GM19023 (cell line): ENCODE measurements around the gene TXNDC16.
"Not testable (repeated sequence)": the region's sequence is repeated elsewhere in the genome, so short reads cannot be mapped to it uniquely, and the experiment has no call there.

ENCODE experiments used
- ATAC-seq: cut with Tn5 transposase; IDR thresholded peaks from one replicate; pipeline ENCODE4 v1.9.1; 2021; ENCODE audit warnings: mild to moderate bottlenecking, moderate library complexity; ENCODE audit not compliant: unreplicated experiment

Gene TXNDC16

GRCh38 chr14:52552063-52552988, at the start of gene TXNDC16, which contains the start of gene GPR137C:
TXNDC16 (minus strand) TSS chr14:52552505; CDS start chr14:52543557, 8,948 bp downstream.
GPR137C (plus strand) TSS chr14:52552836; CDS start chr14:52553148, 312 bp downstream.
- peak; percentile 94 for ATAC-seq

DNA sequence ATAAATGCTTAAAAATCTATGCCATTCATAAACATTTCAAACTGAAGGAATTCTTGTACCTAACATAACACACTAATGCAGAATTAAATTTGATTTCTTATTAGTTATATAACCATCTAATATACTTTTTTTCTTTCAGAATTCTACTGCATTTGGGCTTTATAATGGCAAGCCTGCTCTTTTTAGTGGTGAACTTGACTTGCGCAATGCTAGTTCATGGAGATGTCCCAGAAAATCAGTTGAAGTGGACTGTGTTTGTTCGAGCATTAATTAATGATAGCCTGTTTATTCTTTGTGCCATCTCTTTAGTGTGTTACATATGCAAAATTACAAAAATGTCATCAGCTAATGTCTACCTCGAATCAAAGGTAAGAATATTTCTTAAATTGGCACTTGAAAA, 47.7 kb upstream of the TXNDC16 start:
- no peak for ATAC-seq

GRCh38 chr14:52598568-52598967, 46.3 kb upstream of the TXNDC16 start:
- no peak for ATAC-seq

DNA sequence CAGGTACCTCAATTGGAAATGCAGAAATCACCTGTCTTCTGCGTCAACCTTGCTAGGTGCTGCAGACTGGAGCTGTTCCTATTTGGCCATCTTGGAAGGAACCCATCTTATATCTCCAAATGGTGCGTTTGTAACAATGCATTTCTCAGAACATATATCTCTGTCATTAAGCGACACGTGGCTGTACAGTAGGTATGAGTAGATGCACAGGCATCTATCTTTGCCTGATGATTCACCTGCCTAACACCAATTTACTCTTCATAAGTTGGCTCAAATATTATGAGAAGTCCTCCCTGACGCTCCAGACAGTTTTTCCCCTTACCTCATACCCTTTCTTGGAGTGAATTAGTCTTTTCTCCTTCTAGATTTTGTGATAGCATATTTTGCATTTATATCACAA, 44.6 kb upstream of the TXNDC16 start:
- ATAC-seq = no peak

DNA sequence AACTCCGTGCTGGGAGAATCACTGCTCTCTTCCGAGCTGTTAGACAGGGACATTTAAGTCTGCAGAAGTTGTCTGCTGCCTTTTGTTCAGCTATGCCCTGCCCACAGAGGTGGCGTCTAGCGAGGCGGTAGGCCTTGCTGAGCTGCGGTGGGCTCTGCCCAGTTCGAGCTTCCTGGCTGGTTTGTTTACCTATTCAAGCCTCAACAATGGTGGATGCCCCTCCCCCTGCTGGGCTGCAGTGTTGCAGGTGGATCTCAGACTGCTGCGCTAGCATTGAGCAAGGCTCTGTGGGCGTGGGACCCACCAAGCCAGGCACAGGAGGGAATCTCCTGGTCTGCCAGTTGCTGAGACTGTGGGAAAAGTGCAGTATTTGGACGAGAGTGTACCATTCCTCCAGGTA, 44.0 kb upstream of the TXNDC16 start:
- ATAC-seq = no peak

DNA sequence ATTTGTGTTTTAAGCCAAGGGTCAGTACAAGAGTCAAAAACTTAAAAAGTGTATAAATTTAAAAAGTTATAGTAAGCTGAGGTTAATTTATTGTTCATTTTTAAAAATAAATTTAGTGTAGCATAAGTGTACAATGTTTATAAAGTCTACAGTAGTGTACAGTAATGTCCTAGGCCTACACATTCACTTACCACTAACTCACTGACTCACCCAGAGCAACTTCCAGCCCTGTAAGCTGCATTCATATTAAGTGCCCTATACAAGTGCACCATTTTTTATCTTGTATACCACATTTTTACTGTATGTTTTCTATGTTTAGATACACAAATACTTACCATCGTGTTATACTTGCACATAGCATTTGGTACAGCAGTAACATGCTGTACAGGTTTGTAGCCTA, 38.0 kb upstream of the TXNDC16 start:
- no peak for ATAC-seq

DNA sequence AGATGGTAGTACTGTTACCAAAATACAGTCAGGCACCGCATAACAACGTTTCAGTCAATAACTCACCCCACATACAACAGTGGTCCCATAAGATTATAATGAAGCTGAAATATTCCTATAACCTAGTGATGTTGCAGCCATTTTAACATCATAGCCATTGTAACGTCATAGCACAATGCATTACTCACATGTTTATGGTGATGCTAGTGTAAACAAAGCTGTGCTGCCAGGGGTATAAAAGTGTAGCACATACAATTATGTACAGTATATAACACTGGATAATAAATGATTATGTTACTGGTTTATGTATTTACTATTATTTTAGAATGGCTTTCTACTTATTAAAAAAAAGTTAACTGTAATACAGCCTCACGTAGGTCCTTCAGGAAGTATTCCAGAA, 37.3 kb upstream of the TXNDC16 start:
- ATAC-seq = no peak

DNA sequence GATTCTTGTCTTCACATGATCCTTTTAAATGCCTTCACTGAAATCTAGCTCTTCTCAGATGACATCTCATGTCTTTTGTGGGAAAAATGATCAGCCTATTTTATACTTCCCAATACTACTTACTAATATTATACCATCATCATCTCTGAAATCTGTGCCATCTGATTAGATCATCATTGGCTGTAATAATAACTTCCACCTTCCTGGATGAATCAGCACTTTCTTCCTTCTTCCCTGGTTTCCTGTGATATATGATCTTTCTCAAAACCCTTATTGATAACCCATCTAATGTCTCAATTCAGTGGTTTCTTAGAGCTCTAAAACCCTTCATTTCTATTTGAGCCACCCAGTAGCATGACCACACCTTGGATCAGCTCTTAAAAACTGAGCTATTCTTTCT, 31.2 kb upstream of the TXNDC16 start:
- ATAC-seq = no peak

- no peak for ATAC-seq
Measured at GRCh38 chr14:52575858-52576257, 23.6 kb upstream of the TXNDC16 start.

DNA sequence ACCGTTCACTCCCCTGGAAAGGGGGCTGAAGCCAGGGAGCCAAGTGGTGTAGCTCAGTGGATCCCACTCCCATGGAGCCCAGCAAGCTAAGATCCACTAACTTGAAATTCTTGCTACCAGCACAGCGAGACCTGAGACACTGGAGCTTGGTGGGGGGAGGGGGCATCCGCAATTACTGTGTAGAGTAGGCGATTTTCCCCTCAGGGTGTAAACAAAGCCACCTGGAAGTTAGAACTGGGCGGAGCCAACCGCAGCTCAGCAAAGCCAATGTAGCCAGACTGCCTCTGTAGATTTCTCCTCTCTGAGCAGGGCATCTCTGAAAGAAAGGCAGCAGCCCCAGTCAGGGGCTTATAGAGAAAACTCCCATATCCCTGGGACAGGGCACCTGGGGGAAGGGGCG, 16.1 kb upstream of the TXNDC16 start:
- not testable (repeated sequence) for ATAC-seq

DNA sequence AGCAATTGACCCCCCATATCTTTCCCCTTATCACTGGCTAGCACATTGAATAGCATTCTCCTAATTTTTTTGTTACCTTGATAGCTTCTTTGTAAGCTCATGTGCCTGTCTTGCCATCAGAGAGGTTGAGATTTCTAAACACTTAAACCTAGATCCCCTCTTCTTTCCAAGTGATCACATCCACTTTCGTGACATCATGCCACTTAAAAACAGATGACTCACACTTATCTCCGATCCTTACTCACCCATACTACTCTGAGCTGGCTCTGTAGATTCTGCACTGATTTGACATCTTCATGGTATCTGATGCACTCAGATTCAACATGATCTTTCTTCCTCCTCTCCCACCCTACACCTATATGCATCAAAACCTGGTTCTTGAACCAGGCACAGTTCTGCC, 10.8 kb upstream of the TXNDC16 start:
- ATAC-seq = no peak

- ATAC-seq = no peak
Measured at GRCh38 chr14:52558688-52559087, 6.4 kb upstream of the TXNDC16 start.

DNA sequence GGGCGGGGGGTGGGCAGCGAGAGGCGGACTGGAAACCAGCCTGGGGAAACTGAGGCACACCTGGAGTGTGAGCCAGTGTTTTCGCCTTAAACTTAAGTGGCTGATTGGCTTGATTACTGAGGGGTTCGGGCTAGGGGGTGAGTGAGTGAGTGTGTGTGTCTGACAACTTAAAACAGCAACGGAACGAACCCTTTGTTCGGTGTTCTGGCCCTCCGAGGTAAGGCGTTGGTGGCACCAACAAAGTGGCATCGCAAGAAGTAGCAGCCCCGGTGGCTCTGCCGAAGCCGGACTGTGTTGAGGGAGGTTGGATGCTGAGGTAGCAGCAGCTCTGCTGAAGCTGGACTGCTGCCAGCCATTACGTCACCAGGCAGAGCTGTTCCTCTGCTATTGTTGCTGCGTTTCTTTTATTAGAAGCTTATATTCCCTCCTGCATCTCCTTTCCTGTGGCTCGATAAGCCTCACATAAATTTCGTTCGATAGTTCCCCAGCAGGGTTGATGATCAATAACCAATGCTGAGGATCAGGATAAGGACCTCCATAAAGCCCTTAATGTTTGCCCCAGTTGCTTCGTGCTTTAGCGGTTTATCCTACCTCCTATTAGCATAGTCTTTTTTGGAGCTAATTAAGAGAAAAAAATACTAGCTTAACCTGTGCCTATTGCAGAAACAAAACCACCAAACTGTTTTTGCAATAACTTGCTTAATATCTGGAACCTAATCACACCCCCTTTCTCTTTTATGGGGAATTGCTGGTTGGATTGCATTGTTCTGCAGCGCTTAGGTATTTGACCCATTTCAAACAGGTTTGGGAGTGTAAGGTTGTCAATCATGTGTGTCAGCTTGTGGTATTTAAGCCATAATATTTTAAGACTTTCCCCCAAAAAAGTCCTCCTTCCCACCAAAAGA, 1.6 kb upstream of the TXNDC16 start:
- no peak for ATAC-seq

DNA sequence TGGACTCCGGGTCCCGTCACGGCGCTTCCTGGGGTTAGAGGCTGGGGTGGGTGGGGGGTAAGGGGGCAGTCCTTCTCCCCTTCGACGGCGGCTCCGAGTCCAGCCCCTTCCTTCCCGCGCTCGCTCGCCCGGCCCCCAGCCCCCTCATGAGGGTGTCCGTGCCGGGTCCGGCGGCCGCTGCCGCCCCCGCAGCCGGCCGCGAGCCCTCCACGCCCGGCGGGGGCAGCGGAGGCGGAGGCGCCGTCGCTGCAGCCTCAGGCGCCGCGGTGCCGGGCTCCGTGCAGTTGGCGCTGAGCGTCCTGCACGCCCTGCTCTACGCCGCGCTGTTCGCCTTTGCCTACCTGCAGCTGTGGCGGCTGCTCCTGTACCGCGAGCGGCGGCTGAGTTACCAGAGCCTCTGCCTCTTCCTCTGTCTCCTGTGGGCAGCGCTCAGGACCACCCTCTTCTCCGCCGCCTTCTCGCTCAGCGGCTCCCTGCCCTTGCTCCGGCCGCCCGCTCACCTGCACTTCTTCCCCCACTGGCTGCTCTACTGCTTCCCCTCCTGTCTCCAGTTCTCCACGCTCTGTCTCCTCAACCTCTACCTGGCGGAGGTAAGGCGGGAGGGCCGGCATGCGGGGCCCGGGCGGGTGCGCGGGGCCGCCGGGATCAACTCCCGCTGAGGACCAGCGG, 831 bp upstream of the TXNDC16 start:
- ATAC-seq = peak; percentile 21

- ATAC-seq = no peak
Measured at GRCh38 chr14:52551696-52552062, 626 bp downstream of the TXNDC16 start.

DNA sequence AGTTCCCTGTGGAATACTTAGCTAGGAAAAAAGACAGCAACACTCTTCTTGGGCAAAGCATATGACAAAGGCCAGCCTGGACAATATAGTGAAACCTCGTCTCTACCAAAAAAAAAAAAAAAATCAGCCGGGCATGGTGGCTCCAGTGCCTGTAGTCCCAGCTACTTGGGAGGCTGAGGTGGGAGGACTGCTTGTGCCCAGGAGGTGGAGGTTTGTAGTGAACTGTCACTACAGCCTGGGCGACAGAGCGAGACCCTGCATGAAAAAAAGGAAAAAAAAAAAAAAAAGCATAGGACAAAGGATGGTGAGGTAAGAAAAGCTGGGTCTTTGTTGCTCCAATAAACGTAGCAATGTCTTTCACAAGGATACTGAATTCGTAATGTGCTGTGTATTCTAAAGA, 1.1 kb downstream of the TXNDC16 start:
- no peak for ATAC-seq

GRCh38 chr14:52550661-52551060, 1.6 kb downstream of the TXNDC16 start:
- no peak for ATAC-seq

- no peak for ATAC-seq
Measured at GRCh38 chr14:52547526-52547925, 4.8 kb downstream of the TXNDC16 start.

DNA sequence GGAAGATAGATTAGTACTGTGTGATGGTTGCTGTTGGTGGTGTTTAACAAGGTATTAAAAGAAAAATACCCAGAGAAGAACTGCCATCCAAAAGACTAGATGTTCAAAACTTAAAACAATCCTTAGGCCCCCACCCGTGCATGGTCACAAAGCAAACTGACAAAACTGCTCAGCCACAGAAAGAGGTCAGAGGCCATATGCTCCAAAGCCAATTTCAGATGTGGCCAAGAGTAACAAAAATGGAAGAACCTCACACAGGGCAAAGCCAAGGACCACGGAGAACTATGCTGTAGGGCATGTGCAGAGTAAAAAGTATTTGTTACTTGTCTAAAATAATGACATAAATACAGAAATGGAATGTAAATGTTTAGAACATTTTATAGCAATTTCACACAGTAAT, 5.3 kb downstream of the TXNDC16 start:
- ATAC-seq = no peak

- no peak for ATAC-seq
Measured at GRCh38 chr14:52546318-52546670, 6.0 kb downstream of the TXNDC16 start.
